ENCODE data around the gene LRRC7. TPM values are rescaled to one million over a fixed set of nuclear protein-coding genes. Genes with fewer than 3 reads are reported as not detected.
A peak's percentile ranks its signal among the peaks of the same experiment; 100 is the strongest.

The LRRC7 gene
- total RNA-seq, 1 donor from 2014 or later: not detected

DNA sequence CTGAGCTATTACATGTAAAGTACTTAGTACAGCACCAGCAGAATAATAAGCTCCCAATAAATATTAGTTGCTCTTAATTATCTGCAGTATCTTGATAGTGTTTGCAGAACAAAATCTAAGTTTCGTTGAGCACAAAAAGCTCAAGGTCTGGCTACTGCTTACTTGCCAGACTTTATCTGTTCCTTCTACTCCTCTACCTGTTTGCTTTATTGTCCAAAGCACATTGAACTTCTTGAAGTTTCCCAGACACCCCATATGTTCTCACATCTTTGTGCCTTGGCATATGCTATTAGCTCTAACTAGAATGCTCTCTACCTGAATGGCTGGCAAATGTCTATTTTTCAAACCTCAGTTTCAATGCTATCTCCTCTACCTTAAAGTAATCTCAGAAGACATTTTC, 582.7 kb downstream of the LRRC7 start:
- no peak for FAIRE-seq

DNA sequence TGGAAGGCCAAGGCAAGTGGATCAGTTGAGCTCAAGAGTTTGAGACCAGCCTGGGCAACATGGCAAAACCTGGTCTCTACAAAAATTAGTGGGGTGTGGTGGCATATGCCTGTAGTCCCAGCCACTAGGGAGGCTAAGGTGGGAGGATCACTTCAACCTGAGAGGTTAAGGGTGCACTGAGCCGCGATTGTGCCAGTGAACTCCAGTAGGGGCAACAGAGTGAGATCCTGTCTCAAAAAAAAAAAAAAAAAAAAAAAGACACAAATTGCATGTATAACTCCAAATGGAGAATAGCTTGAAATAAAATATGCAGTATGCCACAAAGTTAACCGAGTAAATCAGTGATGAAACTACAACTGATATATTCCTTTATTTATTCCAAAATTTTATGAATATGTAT, 586.0 kb downstream of the LRRC7 start:
- no peak overlapping the region for H3K4me3 ChIP-seq (ENCODE audit: low read depth, low read length)
- TF ChIP-seq, protein P1, sequence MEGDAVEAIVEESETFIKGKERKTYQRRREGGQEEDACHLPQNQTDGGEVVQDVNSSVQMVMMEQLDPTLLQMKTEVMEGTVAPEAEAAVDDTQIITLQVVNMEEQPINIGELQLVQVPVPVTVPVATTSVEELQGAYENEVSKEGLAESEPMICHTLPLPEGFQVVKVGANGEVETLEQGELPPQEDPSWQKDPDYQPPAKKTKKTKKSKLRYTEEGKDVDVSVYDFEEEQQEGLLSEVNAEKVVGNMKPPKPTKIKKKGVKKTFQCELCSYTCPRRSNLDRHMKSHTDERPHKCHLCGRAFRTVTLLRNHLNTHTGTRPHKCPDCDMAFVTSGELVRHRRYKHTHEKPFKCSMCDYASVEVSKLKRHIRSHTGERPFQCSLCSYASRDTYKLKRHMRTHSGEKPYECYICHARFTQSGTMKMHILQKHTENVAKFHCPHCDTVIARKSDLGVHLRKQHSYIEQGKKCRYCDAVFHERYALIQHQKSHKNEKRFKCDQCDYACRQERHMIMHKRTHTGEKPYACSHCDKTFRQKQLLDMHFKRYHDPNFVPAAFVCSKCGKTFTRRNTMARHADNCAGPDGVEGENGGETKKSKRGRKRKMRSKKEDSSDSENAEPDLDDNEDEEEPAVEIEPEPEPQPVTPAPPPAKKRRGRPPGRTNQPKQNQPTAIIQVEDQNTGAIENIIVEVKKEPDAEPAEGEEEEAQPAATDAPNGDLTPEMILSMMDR (IDR thresholded peaks at IDR 0.05; ENCODE audit: insufficient read depth, low read length, severe bottlenecking): no peak
- H3K36me3 ChIP-seq (ENCODE audit: control insufficient read depth, insufficient read depth, low read length): peaks cover 2% of the 10 kb centered on the region
- FAIRE-seq (no peak), DNase-seq (ENCODE audit: low read depth) (no peak)
- no peaks in the 10 kb centered on the region for H3K27me3 ChIP-seq (ENCODE audit: control insufficient read depth, insufficient read depth, low read length)

More for the DNA sequence above, 582.7 kb downstream of the LRRC7 start:
- peaks cover 2% of the 10 kb centered on the region for H3K36me3 ChIP-seq (ENCODE audit: control insufficient read depth, insufficient read depth, low read length)
- DNase-seq (ENCODE audit: low read depth): no peak
- H3K27me3 ChIP-seq (ENCODE audit: control insufficient read depth, insufficient read depth, low read length): no peaks in the 10 kb centered on the region
- no peak overlapping the region for H3K4me3 ChIP-seq (ENCODE audit: low read depth, low read length)
- TF ChIP-seq, protein P1 (IDR thresholded peaks at IDR 0.05; ENCODE audit: insufficient read depth, low read length, severe bottlenecking): no peak

DNA sequence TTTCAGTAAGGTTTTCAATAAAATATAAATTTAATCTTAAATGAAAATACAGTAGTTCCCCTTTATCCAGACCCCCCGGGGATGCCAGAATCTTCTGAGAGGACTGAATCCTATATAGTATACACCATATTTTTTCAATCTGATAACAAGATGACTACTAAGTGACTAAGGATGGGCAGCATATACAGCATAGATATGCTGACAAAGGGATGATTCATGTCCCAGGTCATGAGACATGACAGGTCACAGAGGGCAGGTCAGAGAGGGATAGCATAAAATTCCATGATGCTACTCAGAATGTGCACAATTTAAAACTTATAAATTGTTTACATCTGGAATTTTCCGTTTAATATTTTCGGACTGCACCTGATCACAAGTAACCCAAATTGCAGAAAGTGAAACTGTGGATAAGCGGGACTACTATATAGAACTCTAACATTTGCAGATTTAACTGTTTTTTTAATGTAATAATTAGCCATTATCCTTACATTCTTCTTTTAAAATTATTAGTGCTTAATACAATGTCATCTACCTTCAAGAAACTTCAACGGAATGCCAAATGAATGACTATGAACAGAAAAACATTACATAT, 588.9 kb downstream of the LRRC7 start:
- no peak overlapping the region for H3K4me3 ChIP-seq (ENCODE audit: low read depth, low read length)
- H3K36me3 ChIP-seq (ENCODE audit: control insufficient read depth, insufficient read depth, low read length): no peaks in the 10 kb centered on the region
- no peaks in the 10 kb centered on the region for H3K27me3 ChIP-seq (ENCODE audit: control insufficient read depth, insufficient read depth, low read length)
- TF ChIP-seq, protein P1 (IDR thresholded peaks at IDR 0.05; ENCODE audit: insufficient read depth, low read length, severe bottlenecking): no peak
- DNase-seq (ENCODE audit: low read depth): peak; percentile 65
- FAIRE-seq: no peak

- Histone ChIP-seq H3K36me3 (ENCODE audit: control insufficient read depth, insufficient read depth, low read length) (no peaks in the 10 kb centered on the region), H3K4me3 (ENCODE audit: low read depth, low read length) (no peak overlapping the region), H3K27me3 (ENCODE audit: control insufficient read depth, insufficient read depth, low read length) (no peaks in the 10 kb centered on the region)
- FAIRE-seq (no peak), DNase-seq (ENCODE audit: low read depth) (no peak)
- TF ChIP-seq, protein P1 (IDR thresholded peaks at IDR 0.05; ENCODE audit: insufficient read depth, low read length, severe bottlenecking): no peak
Observed at GRCh38 chr1:70164350-70164749, 596.6 kb downstream of the LRRC7 start.

DNA sequence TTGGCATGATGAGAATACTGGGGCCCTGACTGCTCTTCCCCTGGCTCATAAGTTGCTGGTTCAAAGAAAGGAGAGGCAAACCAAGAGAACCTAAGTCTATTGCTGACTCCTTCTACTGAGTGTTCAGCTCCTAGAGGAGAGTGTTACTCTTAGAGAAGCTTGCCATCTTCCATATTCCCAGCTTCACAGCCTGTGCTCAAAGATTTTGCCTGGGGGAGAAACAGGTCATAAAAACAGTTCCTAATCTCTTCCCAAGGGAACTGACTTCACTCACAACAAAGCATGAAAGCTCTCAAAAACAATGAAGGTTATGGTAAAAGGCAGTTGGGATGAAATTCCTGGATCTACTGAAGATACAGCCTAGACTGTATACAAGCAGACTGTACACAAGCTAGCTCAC, 600.6 kb downstream of the LRRC7 start:
- no peaks in the 10 kb centered on the region for H3K27me3 ChIP-seq (ENCODE audit: control insufficient read depth, insufficient read depth, low read length)
- H3K36me3 ChIP-seq (ENCODE audit: control insufficient read depth, insufficient read depth, low read length): no peaks in the 10 kb centered on the region
- TF ChIP-seq, protein P1 (IDR thresholded peaks at IDR 0.05; ENCODE audit: insufficient read depth, low read length, severe bottlenecking): no peak
- H3K4me3 ChIP-seq (ENCODE audit: low read depth, low read length): no peak overlapping the region
- FAIRE-seq (no peak), DNase-seq (ENCODE audit: low read depth) (no peak)
